HepG2 (cell line): ENCODE data around the gene PPP2R2C. TPM values are rescaled to one million over a fixed set of nuclear protein-coding genes. Genes with fewer than 3 reads are reported as not detected.

Experiments used
- GRHL1 ChIP-seq: sonication (generic); formaldehyde crosslinking; conservative IDR thresholded peaks from 2 replicates; pipeline ENCODE4 v1.8.0; 2022; ENCODE audit warnings: missing genetic modification reagents
- HDAC2 ChIP-seq: sonication (generic); formaldehyde crosslinking; IDR thresholded peaks from 2 replicates; pipeline ENCODE4 v1.4.0; 2020; ENCODE audit warnings: missing genetic modification reagents
- KDM2A ChIP-seq: sonication (generic); formaldehyde crosslinking; IDR thresholded peaks from 2 replicates; pipeline ENCODE4 v1.4.0; 2020; ENCODE audit warnings: low read depth, missing genetic modification reagents, borderline replicate concordance
- LBX2 ChIP-seq: sonication (generic); formaldehyde crosslinking; IDR thresholded peaks from 2 replicates; pipeline ENCODE4 v1.5.0; 2020; ENCODE audit warnings: missing genetic modification reagents, mild to moderate bottlenecking, borderline replicate concordance
- NFATC3 ChIP-seq: sonication (generic); formaldehyde crosslinking; IDR thresholded peaks from 2 replicates; pipeline ENCODE4 v1.5.1; 2020; ENCODE audit warnings: mild to moderate bottlenecking, missing genetic modification reagents
- NPAS2 ChIP-seq: sonication (generic); formaldehyde crosslinking; IDR thresholded peaks from 2 replicates; pipeline ENCODE4 v1.8.0; 2022; ENCODE audit warnings: mild to moderate bottlenecking, missing genetic modification reagents, borderline replicate concordance
- NRL ChIP-seq: sonication (generic); formaldehyde crosslinking; IDR thresholded peaks from 2 replicates; pipeline ENCODE4 v1.5.0; 2020; ENCODE audit warnings: missing genetic modification reagents, mild to moderate bottlenecking, moderate library complexity, borderline replicate concordance
- PAXIP1 ChIP-seq: sonication (generic); formaldehyde crosslinking; conservative IDR thresholded peaks from 2 replicates; pipeline ENCODE4 v1.4.0; 2020; ENCODE audit warnings: mild to moderate bottlenecking, missing genetic modification reagents, moderate library complexity
- RAD21 ChIP-seq: fragments of 450-650 bp; formaldehyde crosslinking; IDR thresholded peaks from 2 replicates; pipeline ENCODE4 v1.5.0; 2020; ENCODE audit warnings: mild to moderate bottlenecking
- SIN3A ChIP-seq: IDR thresholded peaks from 2 replicates; pipeline ENCODE4 v1.6.1; 2011; ENCODE audit warnings: low read depth, mild to moderate bottlenecking, control low read depth, low read length, borderline replicate concordance
- XRCC5 ChIP-seq: fragments of 200-400 bp; formaldehyde crosslinking; optimal IDR thresholded peaks from 2 replicates; pipeline ENCODE3; 2017; ENCODE audit warnings: mild to moderate bottlenecking, low read length
- ZBTB14 ChIP-seq: sonication (generic); formaldehyde crosslinking; IDR thresholded peaks from 2 replicates; pipeline ENCODE4 v1.4.0; 2020; ENCODE audit warnings: missing genetic modification reagents
- ZBTB38 ChIP-seq: sonication (generic); formaldehyde crosslinking; IDR thresholded peaks from 2 replicates; pipeline ENCODE4 v1.5.1; 2020; ENCODE audit warnings: mild to moderate bottlenecking, missing genetic modification reagents
- ZEB1 ChIP-seq: IDR thresholded peaks from 2 replicates; pipeline ENCODE4 v1.6.1; 2012; ENCODE audit warnings: mild to moderate bottlenecking, low read depth, inconsistent platforms; ENCODE audit not compliant: insufficient replicate concordance
- ZNF20 ChIP-seq: sonication (generic); formaldehyde crosslinking; IDR thresholded peaks from 2 replicates; pipeline ENCODE4 v1.4.0; 2020; ENCODE audit warnings: mild to moderate bottlenecking, moderate library complexity, missing genetic modification reagents
- ZNF354B ChIP-seq: sonication (generic); formaldehyde crosslinking; IDR thresholded peaks from 2 replicates; pipeline ENCODE4 v1.8.0; 2022; ENCODE audit warnings: mild to moderate bottlenecking, missing genetic modification reagents
- ZNF468 ChIP-seq: sonication (generic); formaldehyde crosslinking; IDR thresholded peaks from 2 replicates; pipeline ENCODE4 v1.8.0; 2022; ENCODE audit warnings: mild to moderate bottlenecking, moderate library complexity, missing genetic modification reagents
- ZNF530 ChIP-seq: sonication (generic); formaldehyde crosslinking; IDR thresholded peaks from 2 replicates; pipeline ENCODE4 v1.5.0; 2020; ENCODE audit warnings: low read depth, mild to moderate bottlenecking, missing genetic modification reagents
- ZNF549 ChIP-seq: sonication (generic); formaldehyde crosslinking; IDR thresholded peaks from 2 replicates; pipeline ENCODE4 v1.5.0; 2020; ENCODE audit warnings: missing genetic modification reagents
- ZNF615 ChIP-seq: sonication (generic); formaldehyde crosslinking; IDR thresholded peaks from 2 replicates; pipeline ENCODE4 v1.5.0; 2020; ENCODE audit warnings: mild to moderate bottlenecking, missing genetic modification reagents, borderline replicate concordance
- ZNF788 ChIP-seq: sonication (generic); formaldehyde crosslinking; IDR thresholded peaks from 2 replicates; pipeline ENCODE4 v1.5.0; 2020; ENCODE audit warnings: mild to moderate bottlenecking, missing genetic modification reagents, borderline replicate concordance
- ZNF792 ChIP-seq: IDR thresholded peaks from 2 replicates; pipeline ENCODE4 v1.6.1; 2016
- polyA plus RNA-seq, 8 experiments: library from polyadenylated mRNA; depleted of rRNA in 3 of 8; stranded (reverse) in 7 of 8; unstranded in 1 of 8; fragments of >200 nt; fragmentation: Illumina TruSeq in 4 of 8; extraction: Trizol in 4 of 8; gene quantifications; 2 replicates each; pipeline versions ENCODE4 v1.2.1 to v1.2.3, GENCODE V29; 2011 to 2016; ENCODE audit warnings: low read depth in 4 of 8, missing spikeins in 1 of 8, mixed read lengths in 1 of 8; ENCODE audit not compliant: insufficient read depth in 1 of 8
- total RNA-seq, 5 experiments: library from RNA; depleted of rRNA; stranded (reverse); fragments of >200 nt; fragmentation: Illumina TruSeq; extraction: Trizol; gene quantifications; 2 replicates each; pipeline ENCODE4 v1.2.3, GENCODE V29; 2016; ENCODE audit warnings: low read depth in 1 of 5

Gene PPP2R2C
- total and polyA plus RNA-seq, 2 of the 13 experiments (the other 11 are each of a cell fraction or from before 2014, with no cell fraction given): 0.60 to 8.6 TPM

- TF ChIP-seq ZNF549 (CRISPR knock-in tag) (no peak), GRHL1 (no peak), XRCC5 (peak; percentile 12), NFATC3 (no peak), ZNF354B (CRISPR knock-in tag) (no peak), HDAC2 (peak; percentile 71), ZNF792 (0 out of 2 replicates have a peak, but pooled peaks have one; percentile 23), ZNF20 (CRISPR knock-in tag) (no peak), LBX2 (no peak), ZNF530 (CRISPR knock-in tag) (no peak), ZNF468 (CRISPR knock-in tag) (no peak), PAXIP1 (CRISPR knock-in tag) (peak; percentile 83), ZNF615 (no peak), ZNF788 (CRISPR knock-in tag) (peak; percentile 60; the same call in 1 of the 2 replicates), ZBTB14 (CRISPR knock-in tag) (no peak), NRL (CRISPR knock-in tag) (no peak; the same call in 1 of the 2 replicates), KDM2A (peak; percentile 10; the same call in 1 of the 2 replicates), ZEB1 (no peak), NPAS2 (CRISPR knock-in tag) (no peak), SIN3A (0 out of 2 replicates have a peak, but pooled peaks have one; percentile 34), ZBTB38 (CRISPR knock-in tag) (peak; percentile 18; the same call in 1 of the 2 replicates), RAD21 (CRISPR knock-in tag) (no peak)
Measured at GRCh38 chr4:6278801-6279197, 193.6 kb downstream of the PPP2R2C start (continued).
